Cardiac septum (tissue), 1 donor: ENCODE measurements around the gene TMCO4. TPM values are rescaled to one million over a fixed set of nuclear protein-coding genes. Genes with fewer than 3 reads are reported as not detected.

ENCODE experiments used
- DNase-seq: peaks from one replicate; pipeline ENCODE4 v3.0.0-alpha.2; 2020; ENCODE audit warnings: low spot score
- intact Hi-C: fragments of 100-400 bp; cut with DNase I; formaldehyde crosslinking; loops from one replicate; pipeline ENCODE4 v1.14.0; 2022
- total RNA-seq: library from RNA; stranded (reverse); fragmentation: NEBNext Ultra II Directional; extraction: Animal tissue kit (Norgen Biotek cat#: 25700); gene quantifications from one replicate; pipeline ENCODE4 v1.2.1, GENCODE V29; 2021
- donor health status: DM: no; HTN: no; CAD: no.

The TMCO4 gene
- total RNA-seq, 1 donor from 2014 or later = 9.3 TPM

- intact Hi-C loops = no loop called here
- no peak for DNase-seq
Measured at GRCh38 chr1:19757641-19758040, 42.1 kb downstream of the TMCO4 start.

- DNase-seq = no peak
- intact Hi-C loops = no loop called here
Measured at GRCh38 chr1:19756480-19756879, 43.2 kb downstream of the TMCO4 start.

- intact Hi-C loops = no loop called here
- DNase-seq = no peak
Measured at GRCh38 chr1:19754482-19754881, 45.2 kb downstream of the TMCO4 start.

- intact Hi-C loops = no loop called here
- no peak for DNase-seq
Measured at GRCh38 chr1:19752083-19752696, 47.5 kb downstream of the TMCO4 start.

GRCh38 chr1:19750882-19751276 is 48.8 kb downstream of the TMCO4 start:
- no peak for DNase-seq
- intact Hi-C loops = no loop called here

- intact Hi-C loops = no loop called here
- no peak for DNase-seq
Measured at GRCh38 chr1:19750101-19750881, 49.4 kb downstream of the TMCO4 start.

- intact Hi-C loops = no loop called here
Measured at GRCh38 chr1:19749685-19750084, 50.0 kb downstream of the TMCO4 start.

GRCh38 chr1:19747761-19748160 is 52.0 kb downstream of the TMCO4 start:
- intact Hi-C loops = no loop called here
- no peak for DNase-seq

More at GRCh38 chr1:19749685-19750084, 50.0 kb downstream of the TMCO4 start:
- DNase-seq = no peak

- intact Hi-C loops = no loop called here
- DNase-seq = no peak
Measured at GRCh38 chr1:19744886-19745285, 54.8 kb downstream of the TMCO4 start.

- intact Hi-C loops = no loop called here
- DNase-seq = no peak
Measured at GRCh38 chr1:19744335-19744743, 55.4 kb downstream of the TMCO4 start.

GRCh38 chr1:19743793-19744192 is 55.9 kb downstream of the TMCO4 start:
- DNase-seq = no peak
- intact Hi-C loops = no loop called here

- DNase-seq = no peak
- intact Hi-C loops = no loop called here
Measured at GRCh38 chr1:19743180-19743579, 56.5 kb downstream of the TMCO4 start.

GRCh38 chr1:19739628-19740027 is 60.1 kb downstream of the TMCO4 start:
- intact Hi-C loops = no loop called here
- DNase-seq = no peak

GRCh38 chr1:19738669-19739068 is 61.0 kb downstream of the TMCO4 start:
- intact Hi-C loops = no loop called here
- DNase-seq = no peak

GRCh38 chr1:19738076-19738475 is 61.6 kb downstream of the TMCO4 start:
- DNase-seq = no peak
- intact Hi-C loops = no loop called here

- DNase-seq = no peak
- intact Hi-C loops = no loop called here
Measured at GRCh38 chr1:19737104-19737825, 62.5 kb downstream of the TMCO4 start.

- DNase-seq = no peak
- intact Hi-C loops = no loop called here
Measured at GRCh38 chr1:19735440-19736127, 64.1 kb downstream of the TMCO4 start.

GRCh38 chr1:19734472-19734999 is 65.2 kb downstream of the TMCO4 start:
- intact Hi-C loops = no loop called here
- DNase-seq = no peak

GRCh38 chr1:19734056-19734455 is 65.7 kb downstream of the TMCO4 start:
- DNase-seq = no peak
- intact Hi-C loops = no loop called here

GRCh38 chr1:19733615-19734014 is 66.1 kb downstream of the TMCO4 start:
- no peak for DNase-seq
- intact Hi-C loops = no loop called here
